ENCODE data around the gene WDR26. TPM values are rescaled to one million over a fixed set of nuclear protein-coding genes. Genes with fewer than 3 reads are reported as not detected.

Gene WDR26
- total RNA-seq, 1 experiment from 2014 or later = 81.4 TPM

GRCh38 chr1:224458996-224459395, 24.4 kb upstream of the WDR26 start:
- no peak for DNase-seq
- Histone ChIP-seq H3K56ac (ENCODE audit: insufficient read length, low read depth, low read length) (no peak overlapping the region), H3K14ac (ENCODE audit: insufficient read depth, low read length) (no peak overlapping the region), H3K27ac (ENCODE audit: insufficient read length, low read depth, low read length) (no peak overlapping the region), H4K5ac (ENCODE audit: insufficient read length, low read depth, low read length) (no peak overlapping the region), H2BK120ac (ENCODE audit: low read depth, low read length, poor library complexity, severe bottlenecking) (no peak overlapping the region), H3K4me2 (ENCODE audit: insufficient read depth, insufficient read length, low read length) (no peak overlapping the region), H3K18ac (ENCODE audit: insufficient read length, low read depth, low read length) (no peak overlapping the region), H4K8ac (replicated peaks; ENCODE audit: insufficient read length, low read depth, low read length) (no peak overlapping the region), H4K91ac (ENCODE audit: insufficient read length, low read depth, low read length) (no peak overlapping the region), H3K4me1 (ENCODE audit: insufficient read depth, low read length) (no peaks in the 10 kb centered on the region), H2BK5ac (ENCODE audit: insufficient read length, low read length) (no peak overlapping the region), H3T11ph (ENCODE audit: low read length) (no peak overlapping the region), H2BK12ac (ENCODE audit: insufficient read length, low read depth, low read length) (no peak overlapping the region), H3K23ac (ENCODE audit: insufficient read length, low read depth, low read length) (no peak overlapping the region), H2BK20ac (ENCODE audit: low read depth, low read length, poor library complexity, severe bottlenecking) (no peak overlapping the region), H3K23me2 (ENCODE audit: insufficient read length, low read depth, low read length, poor library complexity, severe bottlenecking) (no peaks in the 10 kb centered on the region), H3K4ac (ENCODE audit: low read depth, low read length) (no peak overlapping the region), H3K79me2 (ENCODE audit: insufficient read depth, low read length) (no peaks in the 10 kb centered on the region), H4K20me1 (ENCODE audit: control insufficient read depth, insufficient read depth, insufficient read length) (no peaks in the 10 kb centered on the region), H3K27me3 (ENCODE audit: insufficient read depth, low read length) (no peaks in the 10 kb centered on the region), H2AFZ (ENCODE audit: low read length) (no peak overlapping the region), H2BK15ac (ENCODE audit: low read depth, low read length) (no peak overlapping the region), H3K79me1 (ENCODE audit: insufficient read depth, low read depth, low read length, poor library complexity, severe bottlenecking) (no peaks in the 10 kb centered on the region), H2AK5ac (ENCODE audit: insufficient read length, low read length) (no peak overlapping the region), H3K9ac (ENCODE audit: extremely low read depth, insufficient read length, low read length) (no peak overlapping the region), H3K9me3 (ENCODE audit: control insufficient read depth, low read depth, low read length) (no peaks in the 10 kb centered on the region)
- no CpG with 5 or more reads among the region's 2 CpGs for WGBS (ENCODE audit: extremely low coverage, insufficient read length, low lambda C conversion rate)
- Mint-ChIP-seq H3K9me3 (no peaks in the 10 kb centered on the region), H3K4me1 (peaks cover 21 to 29% of the 10 kb centered on the region in 2 experiments), H3K27ac (peak overlapping the region in 1 of 3 experiments; percentile 41; a peak in 1 of 7 replicates), H3K36me3 (ENCODE audit: insufficient read depth in 1 of 3, low read depth in 3 of 3) (peaks cover 0 to 4% (median 2%) of the 10 kb centered on the region in 3 experiments; a peak in 3 of 7 replicates), H3K4me3 (no peak overlapping the region), H3K27me3 (ENCODE audit: low read depth) (no peaks in the 10 kb centered on the region)
- no peak for TF ChIP-seq CTCF (conservative IDR thresholded peaks at IDR 0.05)

Data from H9 (cell line).